Heart left ventricle (tissue), 16 donors: ENCODE data around the gene JAK2. TPM values are rescaled to one million over a fixed set of nuclear protein-coding genes. Genes with fewer than 3 reads are reported as not detected.
"Not testable (repeated sequence)": the region's sequence is repeated elsewhere in the genome, so short reads cannot be mapped to it uniquely, and the experiment has no call there.

Experiments used
- ATAC-seq, 4 donors: fragments of 200-7000 bp; cut with Tn5 transposase; one replicate each; pipeline ENCODE4 v1.9.1; 2020 to 2022; ENCODE audit warnings: moderate library complexity in 4 of 4, mild to moderate bottlenecking in 3 of 4, moderate number of reproducible peaks in 1 of 4
- DNase-seq, 5 donors: peaks; one replicate each; pipeline ENCODE4 v3.0.0-alpha.2; 2020
- H3K27ac ChIP-seq, 12 donors: fragments of 200-600 bp; sonication (generic) in 4 of 12; one replicate each; pipeline versions ENCODE4 v1.5.0 to v1.8.0; 2016 to 2022; ENCODE audit warnings: mild to moderate bottlenecking in 2 of 12
- H3K27me3 ChIP-seq, 9 donors: fragments of 200-600 bp; sonication (generic) in 2 of 9; one replicate each; pipeline versions ENCODE4 v1.5.1 to v1.8.0; 2016 to 2022; ENCODE audit warnings: mild to moderate bottlenecking in 3 of 9
- H3K36me3 ChIP-seq, 9 donors: fragments of 200-600 bp; sonication (generic) in 2 of 9; one replicate each; pipeline versions ENCODE4 v1.5.0 to v1.8.0; 2018 to 2022; ENCODE audit warnings: mild to moderate bottlenecking in 2 of 9
- H3K4me1 ChIP-seq, 12 donors: fragments of 200-600 bp; sonication (generic) in 4 of 12; one replicate each; pipeline versions ENCODE4 v1.5.0 to v1.8.0; 2016 to 2022; ENCODE audit warnings: mild to moderate bottlenecking in 3 of 12
- H3K4me3 ChIP-seq, 12 donors: fragments of 200-600 bp; sonication (generic) in 4 of 12; one replicate each; pipeline versions ENCODE4 v1.5.0 to v1.8.0; 2017 to 2022; ENCODE audit warnings: mild to moderate bottlenecking in 9 of 12, moderate library complexity in 4 of 12
- H3K9me3 ChIP-seq, 12 donors: fragments of 200-600 bp; sonication (generic) in 4 of 12; one replicate each; pipeline versions ENCODE4 v1.5.0 to v1.8.0; 2016 to 2022; ENCODE audit warnings: mild to moderate bottlenecking in 1 of 12
- POLR2A ChIP-seq, 2 donors: fragments of 450-650 bp; IDR thresholded peaks; one replicate each; pipeline ENCODE4 v1.6.1; 2017; ENCODE audit warnings: antibody characterized with exemption in 2 of 2, mild to moderate bottlenecking in 2 of 2, moderate library complexity in 2 of 2
- WGBS, 4 donors: extraction: QIAGEN DNeasy Blood & Tissue Kit in 2 of 4; methylation state at CpG; one replicate each; pipeline versions ENCODE4 v1.1.5 to v1.1.7; 2013 to 2018; 5-methylcytosine and 5-hydroxymethylcytosine counted together
- intact Hi-C, 10 donors: fragments of 100-400 bp; cut with DNase I; formaldehyde crosslinking; loops; one replicate each; pipeline versions ENCODE4 v1.11.1 to v1.14.2; 2022
- polyA plus RNA-seq, 2 donors: library from polyadenylated mRNA; stranded (reverse); fragments of 200-250 nt; gene quantifications; one replicate each; pipeline ENCODE4 v1.2.3, GENCODE V29; 2013
- total RNA-seq, 9 donors: library from RNA; depleted of rRNA in 2 of 9; stranded (reverse); fragments of >200 nt in 2 of 9; fragmentation: NEBNext Ultra II Directional in 3 of 9; extraction: Animal tissue kit (Norgen Biotek cat#: 25700) in 3 of 9; gene quantifications; one replicate each; pipeline versions ENCODE4 v1.1.0 to v1.2.4, GENCODE V29; 2016 to 2023
- TF ChIP-seq, protein P1 (sequence below), 12 donors: fragments of 200-600 bp; sonication (generic) in 4 of 12; IDR thresholded peaks; one replicate each; pipeline versions ENCODE4 v1.5.0 to v1.8.0; 2018 to 2022; ENCODE audit warnings: antibody characterized with exemption in 12 of 12, mild to moderate bottlenecking in 5 of 12
- donor health status: ischemic (EF 13 %, LVEDD 7.1; RV severe dilation, severe dysfunction).
- donor health status: healthy with polysubstance abuse.
- donor health status: DM: no; HTN: yes; CAD: no.
- donor health status: DM: no; HTN: no; CAD: no.
- donor health status: ischemic (EF 25% LVEDD 6.9; RV normal size, moderate dysfunction).
- donor health status: ischemic (EF 25% LVEDD 5.7; RV mildly dilated, moderate dysfunction).
- donor health status: healthy.
- donor health status: DM: yes; HTN: yes; CAD: no.
- donor health status: ischemic (EF 35%, LVEDD 5.7; RV mildly dilated, moderate dysfunction).
- donor health status: nonischemic (EF 11% LVEDD 7.7; RV severe dilation, severe dysfunction).
- donor health status: DM: yes; HTN: yes; CAD: no.
- donor health status: PGD.
- donor health status: ischemic (EF 29% LVEDD 5.4; RV normal size, mild dysfunction).
- donor health status: nonischemic (EF 23%, LVEDD 6.1; RV moderate dilation, normal function).

JAK2 gene
- total and polyA plus RNA-seq, 11 donors = 4.3 to 62.9 (median 27.9) TPM

DNA sequence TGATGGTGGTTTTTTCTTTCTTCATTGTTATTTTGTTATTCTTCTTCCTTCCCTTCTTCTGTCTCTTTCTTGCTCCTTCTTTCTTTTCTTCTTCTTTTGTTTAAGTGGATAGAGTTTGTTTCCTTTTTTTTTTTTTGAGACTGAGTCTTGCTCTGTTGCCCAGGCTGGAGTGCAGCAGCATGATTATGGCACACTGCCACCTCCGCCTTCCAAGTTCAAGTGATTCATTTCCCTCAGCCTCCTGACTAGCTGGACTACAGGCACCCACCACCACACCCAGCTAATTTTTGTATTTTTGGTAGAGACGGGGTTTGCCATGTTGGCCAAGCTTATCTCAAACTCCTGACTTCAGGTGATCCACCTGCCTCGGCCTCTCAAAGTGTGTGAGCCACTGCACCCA lies 40.3 kb downstream of the JAK2 start:
- WGBS, 4 donors = 91 to 98% (median 97%) methylated on average over 3 of the region's 3 CpGs
- H3K4me3 ChIP-seq = no peak overlapping the region
- DNase-seq (no peak), ATAC-seq (no peak)
- intact Hi-C loops = no loop called here
- no peak overlapping the region for H3K27ac ChIP-seq
- H3K4me1 ChIP-seq = peaks cover 0 to 5% (median 0%) of the 10 kb centered on the region in 12 donors
- TF ChIP-seq, protein P1, sequence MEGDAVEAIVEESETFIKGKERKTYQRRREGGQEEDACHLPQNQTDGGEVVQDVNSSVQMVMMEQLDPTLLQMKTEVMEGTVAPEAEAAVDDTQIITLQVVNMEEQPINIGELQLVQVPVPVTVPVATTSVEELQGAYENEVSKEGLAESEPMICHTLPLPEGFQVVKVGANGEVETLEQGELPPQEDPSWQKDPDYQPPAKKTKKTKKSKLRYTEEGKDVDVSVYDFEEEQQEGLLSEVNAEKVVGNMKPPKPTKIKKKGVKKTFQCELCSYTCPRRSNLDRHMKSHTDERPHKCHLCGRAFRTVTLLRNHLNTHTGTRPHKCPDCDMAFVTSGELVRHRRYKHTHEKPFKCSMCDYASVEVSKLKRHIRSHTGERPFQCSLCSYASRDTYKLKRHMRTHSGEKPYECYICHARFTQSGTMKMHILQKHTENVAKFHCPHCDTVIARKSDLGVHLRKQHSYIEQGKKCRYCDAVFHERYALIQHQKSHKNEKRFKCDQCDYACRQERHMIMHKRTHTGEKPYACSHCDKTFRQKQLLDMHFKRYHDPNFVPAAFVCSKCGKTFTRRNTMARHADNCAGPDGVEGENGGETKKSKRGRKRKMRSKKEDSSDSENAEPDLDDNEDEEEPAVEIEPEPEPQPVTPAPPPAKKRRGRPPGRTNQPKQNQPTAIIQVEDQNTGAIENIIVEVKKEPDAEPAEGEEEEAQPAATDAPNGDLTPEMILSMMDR (IDR thresholded peaks at IDR 0.05) = no peak
- TF ChIP-seq POLR2A (IDR thresholded peaks at IDR 0.05) = no peak
- H3K36me3 ChIP-seq = peaks cover 0 to 81% (median 40%) of the 10 kb centered on the region in 9 donors
- no peaks in the 10 kb centered on the region for H3K27me3 ChIP-seq
- peaks cover 0 to 14% (median 0%) of the 10 kb centered on the region in 12 donors for H3K9me3 ChIP-seq

DNA sequence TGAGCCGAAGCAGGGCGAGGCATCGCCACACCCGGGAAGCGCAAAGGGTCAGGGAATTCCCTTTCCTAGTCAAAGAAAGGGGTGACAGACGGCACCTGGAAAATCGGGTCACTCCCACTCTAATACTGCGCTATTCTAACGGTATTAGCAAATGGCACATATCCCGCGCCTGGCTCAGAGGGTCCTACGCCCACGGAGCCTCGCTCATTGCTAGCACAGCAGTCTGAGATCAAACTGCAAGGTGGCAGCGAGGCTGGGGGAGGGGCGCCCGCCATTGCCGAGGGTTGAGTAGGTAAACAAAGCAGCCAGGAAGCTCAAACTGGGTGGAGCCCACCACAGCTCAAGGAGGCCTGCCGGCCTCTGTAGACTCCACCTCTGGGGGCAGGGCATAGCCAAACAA lies 46.9 kb downstream of the JAK2 start:
- 95 to 97% (median 97%) methylated on average over 19 of the region's 19 CpGs for WGBS, 4 donors
- DNase-seq, H3K4me3 ChIP-seq, H3K4me1 ChIP-seq, H3K9me3 ChIP-seq, ATAC-seq, H3K27ac ChIP-seq, H3K27me3 ChIP-seq, intact Hi-C loops: not testable (repeated sequence)
- peaks cover 0 to 58% (median 35%) of the 10 kb centered on the region in 9 donors for H3K36me3 ChIP-seq

DNA sequence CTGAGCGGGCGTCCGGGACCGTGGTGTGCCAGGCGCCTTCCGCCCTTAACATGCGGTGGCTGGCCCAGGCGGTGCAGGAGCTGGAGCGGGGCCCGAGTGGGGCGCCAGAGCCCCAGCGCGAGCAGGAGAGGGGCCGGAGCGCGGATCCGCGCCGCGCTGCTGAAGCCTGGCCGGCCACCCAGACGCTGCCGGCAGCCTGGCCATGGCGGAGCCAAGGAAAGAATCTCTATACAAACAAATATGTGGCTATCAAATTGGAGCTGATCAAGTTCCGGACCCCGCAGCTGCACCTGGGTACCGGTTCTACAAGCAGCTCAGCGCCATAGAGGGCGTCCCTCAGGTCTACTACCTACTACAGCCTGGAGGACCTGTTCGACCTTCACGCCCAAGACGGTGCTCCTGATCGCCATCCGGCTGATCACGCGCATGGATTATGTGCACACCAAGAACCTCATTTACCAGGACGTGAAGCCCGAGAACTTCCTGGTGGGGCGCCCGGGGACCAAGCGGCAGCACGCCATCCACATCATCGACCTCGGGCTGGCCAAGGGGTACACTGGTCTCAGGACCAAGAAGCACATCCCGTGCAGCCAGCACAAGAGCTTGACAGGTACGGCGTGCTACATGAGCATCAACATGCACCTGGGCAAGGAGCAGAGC lies 55.8 kb downstream of the JAK2 start:
- peaks cover 0 to 51% (median 15%) of the 10 kb centered on the region in 9 donors for H3K36me3 ChIP-seq
- WGBS, 4 donors = 95 to 98% (median 96%) methylated on average over 34 to 47 of the region's 47 CpGs

DNA sequence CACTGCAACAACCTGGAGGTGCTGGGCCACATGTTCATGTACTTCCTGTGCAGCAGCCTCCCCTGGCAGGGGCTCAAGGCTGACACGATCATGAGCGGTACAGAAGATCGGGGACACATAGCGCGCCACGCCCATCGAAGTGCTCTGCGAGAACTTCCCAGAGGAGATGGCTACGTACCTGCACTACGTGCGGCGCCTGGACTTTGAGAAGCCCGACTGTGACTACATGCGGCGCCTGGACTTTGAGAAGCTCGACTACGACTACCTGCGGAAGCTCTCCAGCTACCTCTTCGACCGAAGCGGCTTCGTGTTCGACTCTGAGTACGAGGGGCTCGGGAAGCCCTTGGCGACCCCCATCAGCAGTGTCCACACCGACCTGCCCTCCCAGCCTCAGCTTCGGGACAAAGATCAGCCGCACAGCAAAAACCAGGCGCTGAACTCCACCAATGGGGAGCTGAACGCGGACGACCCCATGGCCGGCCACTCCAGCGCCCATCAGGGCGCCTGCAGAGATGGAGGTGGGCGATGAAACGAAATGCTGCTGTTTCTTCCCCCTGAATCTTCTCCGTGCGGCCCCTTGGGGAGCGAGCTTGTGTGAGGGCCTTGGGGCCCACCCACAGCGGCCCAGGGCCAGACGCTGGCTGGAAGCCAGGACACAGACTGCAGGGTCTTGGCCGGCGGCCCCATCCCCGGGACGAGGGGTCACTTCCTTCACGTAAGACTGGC lies 56.5 kb downstream of the JAK2 start:
- Histone ChIP-seq H3K27me3 (no peaks in the 10 kb centered on the region), H3K4me3 (no peak overlapping the region), H3K4me1 (peaks cover 0 to 8% (median 3%) of the 10 kb centered on the region in 12 donors), H3K9me3 (peaks cover 0 to 22% (median 8%) of the 10 kb centered on the region in 12 donors), H3K36me3 (peaks cover 0 to 57% (median 15%) of the 10 kb centered on the region in 9 donors), H3K27ac (no peak overlapping the region)
- 96 to 98% (median 97%) methylated on average over 48 of the region's 48 CpGs for WGBS, 4 donors
- intact Hi-C loops = no loop called here
- no peak for TF ChIP-seq POLR2A (IDR thresholded peaks at IDR 0.05)
- TF ChIP-seq, protein P1 (IDR thresholded peaks at IDR 0.05) = no peak
- DNase-seq (peak in 2 of 5 donors; percentile 19 to 55), ATAC-seq (peak in 1 of 4 donors; percentile 23)

More for the DNA sequence above, 55.8 kb downstream of the JAK2 start:
- intact Hi-C loops = no loop called here
- no peaks in the 10 kb centered on the region for H3K27me3 ChIP-seq
- H3K27ac ChIP-seq = no peak overlapping the region
- peaks cover 0 to 7% (median 3%) of the 10 kb centered on the region in 12 donors for H3K4me1 ChIP-seq
- peaks cover 0 to 22% (median 8%) of the 10 kb centered on the region in 12 donors for H3K9me3 ChIP-seq
- H3K4me3 ChIP-seq = no peak overlapping the region
- TF ChIP-seq, protein P1 (IDR thresholded peaks at IDR 0.05) = no peak
- no peak for TF ChIP-seq POLR2A (IDR thresholded peaks at IDR 0.05)
- ATAC-seq (peak in 1 of 4 donors; percentile 31), DNase-seq (peak in 1 of 5 donors; percentile 46)
